Renal cortical epithelial cell (primary cell): ENCODE data around the gene PLIN4. TPM values are rescaled to one million over a fixed set of nuclear protein-coding genes. Genes with fewer than 3 reads are reported as not detected.
"Not testable (repeated sequence)": the region's sequence is repeated elsewhere in the genome, so short reads cannot be mapped to it uniquely, and the experiment has no call there.

Experiments
- DNase-seq: peaks from one replicate; pipeline ENCODE4 v3.0.0-alpha.2; 2011; ENCODE audit warnings: low read depth
- total RNA-seq: library from RNA; depleted of rRNA; stranded (reverse); fragments of >200 nt; gene quantifications from 2 replicates; pipeline ENCODE4 v1.2.3, GENCODE V29; 2014

The PLIN4 gene
- total RNA-seq, 1 donor from 2014 or later = 0.10 TPM

DNA sequence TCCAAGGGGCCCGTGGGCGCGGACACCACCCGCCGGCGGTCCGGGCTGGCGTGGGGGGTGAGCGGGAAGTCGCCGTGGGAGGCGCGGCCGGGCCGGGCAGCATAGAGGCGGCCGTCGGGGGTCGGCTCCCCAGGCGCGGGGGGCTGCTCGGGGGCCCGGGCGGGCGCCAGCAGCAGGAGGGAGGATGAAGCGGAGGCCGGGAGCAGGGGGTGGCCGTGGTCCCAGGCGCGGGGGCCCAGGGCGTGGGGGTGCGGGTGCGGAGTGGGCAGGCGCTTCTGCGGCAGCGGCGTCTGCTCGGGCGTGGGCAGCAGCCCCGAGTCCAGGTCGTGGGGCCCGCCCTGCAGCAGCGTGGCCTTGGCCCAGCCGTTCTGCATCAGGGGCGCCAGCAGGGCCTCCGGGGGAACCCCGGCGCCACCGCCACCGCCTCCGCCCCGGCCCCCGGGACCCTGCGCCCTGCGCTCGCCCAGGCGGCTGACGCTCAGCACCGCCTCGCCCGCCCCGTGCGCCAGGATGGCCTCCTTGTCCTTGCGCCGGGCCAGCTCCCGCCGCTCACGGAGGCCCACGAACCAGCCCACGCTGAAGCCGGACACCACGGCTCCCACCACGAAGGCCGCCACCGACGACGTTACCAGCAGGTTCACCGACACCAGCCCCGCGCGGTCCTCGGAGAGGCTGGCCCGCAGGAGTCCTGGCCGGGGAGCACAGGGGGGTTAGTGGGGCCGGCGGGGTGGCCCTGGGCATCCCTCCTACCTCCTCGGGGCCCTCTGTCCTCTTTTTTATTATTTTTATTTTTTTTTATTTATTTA, 25.8 kb upstream of the PLIN4 start:
- DNase-seq = no peak

DNA sequence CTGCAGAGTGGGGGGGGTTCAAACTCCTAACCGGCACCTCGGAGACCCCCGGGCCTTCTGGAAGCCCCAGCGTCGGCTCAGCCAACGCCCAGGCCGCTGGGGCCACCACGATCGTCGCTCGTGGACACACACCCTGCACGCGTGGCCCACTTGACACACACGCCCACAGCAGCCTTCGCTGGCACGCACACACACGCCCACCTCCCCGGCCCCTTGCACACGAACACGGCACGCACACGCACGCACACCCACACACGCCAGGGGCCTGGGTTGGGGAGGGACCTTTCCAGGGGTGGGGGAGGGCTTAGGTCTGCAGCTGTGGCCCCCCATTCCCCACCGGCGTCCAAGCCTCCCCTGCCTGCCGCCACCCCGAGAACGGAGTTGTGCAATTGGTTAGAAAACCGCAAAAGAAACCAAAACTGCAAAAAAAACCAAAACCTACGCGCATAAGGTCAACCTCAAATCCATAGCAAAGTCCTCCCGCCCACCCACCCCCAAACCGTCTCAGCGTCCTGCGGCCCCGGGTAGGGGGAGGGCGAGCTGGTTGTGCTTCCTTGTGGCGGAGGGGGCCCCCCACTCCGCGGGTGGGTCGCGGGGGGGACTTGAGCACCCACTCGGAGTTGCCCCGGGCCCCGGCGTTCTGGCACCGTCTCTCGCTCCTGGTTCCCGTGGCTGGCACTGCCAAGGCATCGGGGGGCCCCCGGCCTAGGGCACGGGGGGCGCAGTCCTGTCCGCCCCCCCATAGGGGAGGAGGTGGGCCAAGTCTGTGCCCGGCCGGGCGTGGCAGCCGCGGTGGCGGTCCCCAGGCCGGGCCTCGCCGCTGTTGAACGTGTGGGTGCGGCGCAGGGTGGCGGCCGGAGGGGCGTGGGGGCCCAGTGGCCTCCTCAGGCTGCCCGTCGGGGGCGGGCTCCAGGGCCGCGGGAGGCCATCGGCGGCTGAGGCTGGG, 24.9 kb upstream of the PLIN4 start:
- DNase-seq = no peak

DNA sequence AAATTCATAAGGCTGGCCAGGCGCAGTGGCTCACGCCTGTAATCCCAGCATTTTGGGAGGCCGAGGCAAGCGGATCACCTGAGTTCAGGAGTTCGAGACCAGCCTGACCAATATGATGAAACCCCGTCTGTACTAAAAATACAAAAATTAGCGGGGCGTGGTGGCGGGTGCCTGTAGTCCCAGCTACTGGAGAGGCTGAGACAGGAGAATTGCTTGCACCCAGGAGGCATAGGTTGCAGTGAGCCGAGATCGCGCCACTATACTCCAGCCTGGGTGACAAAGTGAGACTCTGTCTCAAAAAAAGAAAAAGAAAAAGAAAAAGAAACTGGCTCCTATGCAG, 23.5 kb upstream of the PLIN4 start:
- DNase-seq = not testable (repeated sequence)

- no peak for DNase-seq
These were observed 23.0 kb upstream of the PLIN4 start for GRCh38 chr19:4541114-4541805.

- DNase-seq = peak; percentile 58
These were observed 21.7 kb upstream of the PLIN4 start, which contains the start of gene LRG1 for GRCh38 chr19:4539693-4540581. Gene LRG1 (minus strand): TSS chr19:4540036. CDS start chr19:4540013, 23 bp downstream.

DNA sequence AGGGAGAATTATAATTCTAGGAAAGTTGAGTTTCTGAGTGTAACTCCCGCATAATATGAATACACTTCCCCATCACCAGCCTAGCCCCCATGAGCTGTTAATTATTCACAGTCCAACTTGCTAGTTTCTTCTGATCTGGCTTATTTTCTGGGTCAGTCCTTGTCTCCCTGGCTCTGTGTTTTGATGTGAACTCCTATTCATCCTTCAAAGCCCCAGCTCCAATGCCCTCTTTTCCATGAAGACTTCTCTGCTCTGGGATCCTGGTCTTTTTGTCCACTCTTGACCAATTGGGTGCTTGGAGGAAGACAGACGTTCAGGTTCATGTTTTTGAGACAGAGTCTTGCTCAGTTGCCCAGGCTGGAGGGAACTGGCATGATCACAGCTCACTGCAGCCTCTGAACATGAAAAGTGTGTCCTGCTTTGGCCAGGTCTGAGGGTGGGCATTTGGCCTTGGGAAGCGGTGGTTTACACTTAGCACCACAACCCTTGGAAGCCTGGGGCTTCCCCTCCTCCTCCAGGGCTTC, 20.9 kb upstream of the PLIN4 start:
- DNase-seq = no peak

GRCh38 chr19:4538601-4538954, 20.3 kb upstream of the PLIN4 start:
- no peak for DNase-seq

DNA sequence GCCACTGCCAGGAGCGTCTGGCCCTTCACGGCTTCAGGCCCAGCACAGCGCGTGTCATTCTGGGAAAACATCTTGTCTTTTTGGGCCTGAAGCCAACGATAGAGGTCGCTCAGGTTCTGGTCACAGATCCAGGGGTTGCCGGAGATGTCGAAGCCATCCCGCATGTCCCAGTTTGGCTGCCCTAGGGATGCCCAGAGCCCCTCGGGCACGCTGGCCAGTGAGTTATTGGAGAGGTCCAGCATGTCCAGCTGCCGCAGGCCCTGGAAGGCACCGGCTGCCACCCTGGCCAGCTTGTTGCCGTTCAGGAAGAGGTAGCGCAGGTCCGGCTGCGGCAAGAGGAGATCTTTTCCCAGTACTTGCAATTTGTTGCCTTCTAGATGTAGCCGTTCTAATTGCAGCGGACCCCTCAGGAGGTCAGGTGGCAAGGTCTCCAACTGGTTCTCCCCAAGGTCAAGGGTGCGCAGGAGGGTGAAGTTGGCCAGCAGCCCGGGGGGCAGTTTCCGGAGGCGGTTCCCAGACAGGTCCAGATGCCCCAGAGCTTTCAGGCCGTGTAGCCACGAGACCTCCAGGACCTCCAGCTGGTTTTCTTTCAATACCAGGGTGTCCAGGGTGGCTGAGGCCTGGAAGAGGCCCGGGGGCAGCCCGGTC, 19.8 kb upstream of the PLIN4 start:
- DNase-seq = no peak

DNA sequence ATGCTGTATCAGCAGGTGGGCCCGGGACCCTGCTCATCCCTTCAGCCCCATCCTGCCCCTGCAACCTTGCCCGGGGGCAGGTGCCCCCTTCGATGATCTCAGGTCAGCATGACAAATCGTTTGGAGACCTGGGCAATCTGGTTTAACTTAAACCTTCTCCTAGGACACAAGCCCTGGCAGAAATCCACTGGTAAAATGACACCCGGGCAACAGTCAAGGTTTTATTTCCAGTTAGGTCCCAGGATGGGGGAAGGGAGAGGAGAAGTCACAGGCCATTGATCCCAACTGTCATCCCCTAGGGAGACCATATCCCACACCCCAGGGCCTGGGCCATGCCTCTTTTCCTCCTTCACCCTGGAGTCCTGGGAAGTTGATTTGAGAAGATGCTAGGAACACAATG, 18.5 kb upstream of the PLIN4 start:
- no peak for DNase-seq

GRCh38 chr19:4534836-4535658, 16.8 kb upstream of the PLIN4 start, which contains the start of gene PLIN5:
Gene PLIN5 (minus strand): TSS chr19:4535224. CDS start chr19:4534074, 1,150 bp downstream.
- peak; percentile 24 for DNase-seq

- no peak for DNase-seq
These were observed 15.6 kb upstream of the PLIN4 start for GRCh38 chr19:4533835-4534424.

DNA sequence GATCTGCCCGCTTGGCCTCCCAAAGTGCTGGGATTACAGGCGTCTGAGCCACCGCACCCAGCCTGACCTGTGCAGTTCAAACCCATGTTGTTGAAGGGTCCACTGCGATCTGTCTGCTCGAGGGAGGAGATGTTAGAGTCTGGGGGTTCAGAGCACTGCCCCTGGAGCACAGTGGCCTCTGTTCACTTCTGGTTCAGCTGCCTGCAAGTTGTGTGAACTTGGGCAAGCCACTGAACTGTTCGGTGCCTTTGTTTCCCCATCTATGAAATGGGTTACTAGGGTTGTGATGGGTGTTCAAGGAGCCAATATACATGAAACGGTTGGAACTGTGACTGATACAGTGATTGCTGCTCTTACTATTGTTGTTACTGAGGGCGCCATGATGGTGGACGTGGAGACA, 15.0 kb upstream of the PLIN4 start:
- DNase-seq = no peak

GRCh38 chr19:4531562-4532165, 13.4 kb upstream of the PLIN4 start:
- no peak for DNase-seq

DNA sequence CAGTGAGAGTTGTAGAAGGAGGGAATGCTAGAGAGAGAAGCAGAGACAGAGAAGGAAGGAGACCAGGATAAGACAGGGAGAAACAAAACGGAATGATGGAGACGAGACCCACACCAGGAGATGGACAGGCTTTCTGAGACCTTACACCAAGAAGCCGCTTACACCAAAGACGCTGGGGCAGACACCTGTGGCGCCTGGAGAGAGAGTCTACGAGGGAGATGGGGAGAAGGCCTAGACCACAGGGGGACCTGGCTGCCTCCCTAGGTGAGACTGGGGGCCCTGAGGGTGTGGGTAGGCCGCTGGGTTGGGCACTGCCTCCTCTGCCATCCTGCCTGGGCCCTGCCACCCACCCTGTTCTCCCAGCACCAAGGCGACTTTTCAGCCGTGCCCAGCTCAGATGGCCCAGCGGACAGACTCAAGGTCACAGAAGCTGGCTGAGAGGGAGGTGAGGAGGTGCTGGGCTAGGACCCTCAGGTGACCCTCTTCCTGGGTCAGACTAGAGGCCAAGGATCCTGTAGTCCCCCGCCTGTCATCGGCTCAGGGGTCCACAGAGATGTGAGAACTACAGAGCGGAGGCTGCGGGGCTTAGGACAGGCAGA, 11.7 kb upstream of the PLIN4 start:
- no peak for DNase-seq

- DNase-seq = no peak
These were observed 10.6 kb upstream of the PLIN4 start for GRCh38 chr19:4528843-4529242.

GRCh38 chr19:4527377-4527776, 9.1 kb upstream of the PLIN4 start:
- DNase-seq = not testable (repeated sequence)

GRCh38 chr19:4525563-4526002, 7.3 kb upstream of the PLIN4 start:
- no peak for DNase-seq
